ENCODE results near the gene GUCA1A. TPM values are rescaled to one million over a fixed set of nuclear protein-coding genes. Genes with fewer than 3 reads are reported as not detected.

The GUCA1A gene
- total RNA-seq, 2 experiments from 2014 or later, result 0.20 TPM; not detected in 1

DNA sequence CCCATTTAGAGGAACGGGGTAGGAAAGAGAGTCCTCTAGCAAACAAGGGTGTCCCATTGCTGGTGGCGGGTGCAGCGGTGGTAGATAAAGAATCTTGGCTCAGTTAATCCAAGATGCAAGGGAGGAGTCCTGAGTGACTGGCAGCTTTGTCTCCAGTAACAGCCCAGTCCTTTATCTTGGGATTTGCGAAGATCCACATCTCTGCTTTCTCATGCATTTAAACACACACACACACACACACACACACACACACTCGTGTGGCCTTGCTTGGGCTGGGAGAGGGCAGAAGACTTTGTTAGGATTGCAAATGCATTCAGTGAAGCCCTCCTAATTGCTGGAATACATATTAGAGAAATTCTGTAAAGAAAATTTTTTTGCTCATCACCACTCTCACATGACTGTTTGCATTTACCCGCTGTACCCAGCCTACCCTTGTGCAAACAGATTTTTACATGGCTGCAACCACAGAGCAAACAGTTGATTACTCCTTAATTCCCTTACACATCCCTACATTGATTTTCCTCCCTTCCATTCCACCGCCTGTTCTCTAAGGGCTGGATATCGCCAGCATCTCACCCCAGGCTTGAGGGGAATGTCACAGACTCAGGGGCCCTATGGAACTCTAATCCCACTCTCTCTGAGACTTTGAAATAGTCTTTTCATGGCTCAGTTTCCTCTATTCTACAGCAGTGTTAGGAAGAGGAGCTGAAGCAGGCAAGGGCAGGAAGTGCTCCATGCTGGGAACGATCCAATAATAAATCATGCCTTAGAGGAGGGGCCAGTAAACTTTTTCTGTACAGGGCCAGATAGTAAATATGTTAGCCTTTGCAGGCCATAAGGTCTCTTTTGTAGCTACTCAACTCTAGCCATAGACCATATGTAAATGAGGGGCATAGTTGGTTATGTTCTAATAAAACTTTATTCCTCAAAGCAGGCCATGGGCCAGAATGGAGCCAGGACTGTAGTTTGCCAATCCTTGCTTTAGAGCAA, 34.2 kb upstream of the GUCA1A start:
- CTCF ChIA-PET, result interaction anchor here (0.9 to 4.3 kb wide), 2 partner anchors 26 to 35 kb away, joined by 3 to 20 read pairs; no protein-coding TSS in a partner anchor
- intact Hi-C loops (cut with micrococcal nuclease), result no loop called here

GRCh38 chr6:42140032-42140431, 33.1 kb upstream of the GUCA1A start:
- DNase-seq (no peak), ATAC-seq (no peak)
- H3K9me3 Mint-ChIP-seq, result no peaks in the 10 kb centered on the region
- H3K27ac Mint-ChIP-seq, result no peak overlapping the region
- TF ChIP-seq, protein P1, sequence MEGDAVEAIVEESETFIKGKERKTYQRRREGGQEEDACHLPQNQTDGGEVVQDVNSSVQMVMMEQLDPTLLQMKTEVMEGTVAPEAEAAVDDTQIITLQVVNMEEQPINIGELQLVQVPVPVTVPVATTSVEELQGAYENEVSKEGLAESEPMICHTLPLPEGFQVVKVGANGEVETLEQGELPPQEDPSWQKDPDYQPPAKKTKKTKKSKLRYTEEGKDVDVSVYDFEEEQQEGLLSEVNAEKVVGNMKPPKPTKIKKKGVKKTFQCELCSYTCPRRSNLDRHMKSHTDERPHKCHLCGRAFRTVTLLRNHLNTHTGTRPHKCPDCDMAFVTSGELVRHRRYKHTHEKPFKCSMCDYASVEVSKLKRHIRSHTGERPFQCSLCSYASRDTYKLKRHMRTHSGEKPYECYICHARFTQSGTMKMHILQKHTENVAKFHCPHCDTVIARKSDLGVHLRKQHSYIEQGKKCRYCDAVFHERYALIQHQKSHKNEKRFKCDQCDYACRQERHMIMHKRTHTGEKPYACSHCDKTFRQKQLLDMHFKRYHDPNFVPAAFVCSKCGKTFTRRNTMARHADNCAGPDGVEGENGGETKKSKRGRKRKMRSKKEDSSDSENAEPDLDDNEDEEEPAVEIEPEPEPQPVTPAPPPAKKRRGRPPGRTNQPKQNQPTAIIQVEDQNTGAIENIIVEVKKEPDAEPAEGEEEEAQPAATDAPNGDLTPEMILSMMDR (IDR thresholded peaks at IDR 0.05), result no peak
- H3K4me1 Mint-ChIP-seq (ENCODE audit: low read depth), result peaks cover 16% of the 10 kb centered on the region
- H3K4me3 Mint-ChIP-seq, result no peak overlapping the region
- POLR2A ChIA-PET, result no interaction called here
- CTCF ChIA-PET, result interaction anchor here (4.3 kb wide), 1 partner anchor 36 kb away, joined by 20 read pairs; no protein-coding TSS in a partner anchor
- intact Hi-C loops (cut with micrococcal nuclease), result no loop called here
- H3K36me3 Mint-ChIP-seq (ENCODE audit: low read depth), result no peaks in the 10 kb centered on the region
- peaks cover 24% of the 10 kb centered on the region for H3K27me3 Mint-ChIP-seq

More for the DNA sequence above, 34.2 kb upstream of the GUCA1A start:
- DNase-seq (no peak), ATAC-seq (no peak)
- Mint-ChIP-seq H3K27ac (no peak overlapping the region), H3K36me3 (ENCODE audit: low read depth) (no peaks in the 10 kb centered on the region), H3K9me3 (no peaks in the 10 kb centered on the region), H3K4me1 (ENCODE audit: low read depth) (peaks cover 16% of the 10 kb centered on the region), H3K4me3 (no peak overlapping the region), H3K27me3 (peaks cover 24% of the 10 kb centered on the region)
- POLR2A ChIA-PET, result no interaction called here
- TF ChIP-seq, protein P1 (IDR thresholded peaks at IDR 0.05), result no peak

GRCh38 chr6:42140756-42141602, 32.2 kb upstream of the GUCA1A start:
- no peak for ATAC-seq
- no peak overlapping the region for H3K4me3 Mint-ChIP-seq
- no peak for DNase-seq
- TF ChIP-seq, protein P1 (IDR thresholded peaks at IDR 0.05), result no peak
- POLR2A ChIA-PET, result no interaction called here
- H3K9me3 Mint-ChIP-seq, result no peaks in the 10 kb centered on the region
- H3K36me3 Mint-ChIP-seq (ENCODE audit: low read depth), result no peaks in the 10 kb centered on the region
- peaks cover 16% of the 10 kb centered on the region for H3K4me1 Mint-ChIP-seq (ENCODE audit: low read depth)
- CTCF ChIA-PET, result interaction anchor here (0.9 kb wide), 1 partner anchor 36 kb away, joined by 3 read pairs; no protein-coding TSS in a partner anchor
- H3K27me3 Mint-ChIP-seq, result peaks cover 24% of the 10 kb centered on the region
- intact Hi-C loops (cut with micrococcal nuclease), result no loop called here
- H3K27ac Mint-ChIP-seq, result no peak overlapping the region

- Mint-ChIP-seq H3K9me3 (no peaks in the 10 kb centered on the region), H3K4me3 (no peak overlapping the region), H3K36me3 (ENCODE audit: low read depth) (no peaks in the 10 kb centered on the region), H3K27me3 (peaks cover 24% of the 10 kb centered on the region), H3K4me1 (ENCODE audit: low read depth) (peaks cover 11% of the 10 kb centered on the region), H3K27ac (no peak overlapping the region)
- no peak for DNase-seq
- ATAC-seq, result no peak
- intact Hi-C loops (cut with micrococcal nuclease), result no loop called here
- POLR2A ChIA-PET, result no interaction called here
- CTCF ChIA-PET, result interaction anchor here (0.9 kb wide), 1 partner anchor 37 kb away, joined by 3 read pairs; no protein-coding TSS in a partner anchor
- TF ChIP-seq, protein P1 (IDR thresholded peaks at IDR 0.05), result no peak
Observed at GRCh38 chr6:42141603-42142117, 31.5 kb upstream of the GUCA1A start.

Data from activated CD8-positive, alpha-beta T cell treated with anti-CD3 and anti-CD28 coated beads for 36 hours (primary cell).